Chondrocyte (in vitro differentiated cells): ENCODE measurements around the gene UBL5. TPM values are rescaled to one million over a fixed set of nuclear protein-coding genes. Genes with fewer than 3 reads are reported as not detected.
"Not testable (repeated sequence)": the region's sequence is repeated elsewhere in the genome, so short reads cannot be mapped to it uniquely, and the experiment has no call there.

Experiments used
- DNase-seq: peaks from one replicate; pipeline ENCODE4 v3.0.0; 2021; ENCODE audit warnings: mixed read lengths, low spot score
- H3K27ac Mint-ChIP-seq: one replicate; pipeline ENCODE4 v1.8.0; 2021; ENCODE audit warnings: mild to moderate bottlenecking, moderate library complexity, mixed read lengths; ENCODE audit not compliant: unreplicated experiment
- H3K27me3 Mint-ChIP-seq: 2 replicates; pipeline ENCODE4 v1.8.0; 2021; ENCODE audit warnings: low read depth, mixed read lengths
- H3K36me3 Mint-ChIP-seq: 2 replicates; pipeline ENCODE4 v1.8.0; 2021; ENCODE audit warnings: low read depth, mixed read lengths
- H3K4me1 Mint-ChIP-seq: 2 replicates; pipeline ENCODE4 v1.8.0; 2021; ENCODE audit warnings: low read depth, mild to moderate bottlenecking, mixed read lengths
- H3K4me3 Mint-ChIP-seq: one replicate; pipeline ENCODE4 v1.8.0; 2021; ENCODE audit warnings: mild to moderate bottlenecking, moderate library complexity, mixed read lengths; ENCODE audit not compliant: unreplicated experiment
- H3K9me3 Mint-ChIP-seq: 2 replicates; pipeline ENCODE4 v1.8.0; 2021; ENCODE audit warnings: low read depth, mixed read lengths
- total RNA-seq: library from RNA; stranded (reverse); gene quantifications from 3 replicates; pipeline ENCODE4 v1.2.1, GENCODE V29; 2021
- TF ChIP-seq, protein P1 (sequence below): fragments of 200-600 bp; sonication (generic); IDR thresholded peaks from 2 replicates; pipeline ENCODE4 v1.5.0; 2021; ENCODE audit warnings: antibody characterized with exemption, mild to moderate bottlenecking, moderate library complexity

Gene UBL5
- total RNA-seq, 1 donor from 2014 or later = 265 TPM

DNA sequence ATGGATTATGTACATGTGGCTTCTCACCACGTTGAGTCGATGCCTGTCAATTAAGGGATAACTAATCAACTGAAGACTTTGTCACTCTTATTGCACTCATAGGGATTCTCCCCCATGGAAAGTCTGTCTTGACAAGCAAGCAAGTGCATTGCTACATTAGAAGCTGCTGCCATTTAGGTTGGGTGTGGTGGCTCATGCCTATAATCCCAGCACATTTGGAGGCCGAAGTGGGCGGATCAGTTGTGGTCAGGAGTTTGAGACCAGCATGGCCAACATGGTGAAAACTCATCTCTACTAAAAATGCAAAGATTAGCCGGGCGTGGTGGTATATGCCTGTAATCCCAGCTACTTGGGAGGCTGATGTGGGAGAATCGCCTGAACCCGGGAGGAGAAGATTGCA is 40.9 kb upstream of the UBL5 start:
- peaks cover 34% of the 10 kb centered on the region for H3K4me1 Mint-ChIP-seq
- H3K27me3 Mint-ChIP-seq = no peaks in the 10 kb centered on the region
- H3K4me3 Mint-ChIP-seq = peak overlapping the region; percentile 53
- no peak for DNase-seq
- TF ChIP-seq, protein P1, sequence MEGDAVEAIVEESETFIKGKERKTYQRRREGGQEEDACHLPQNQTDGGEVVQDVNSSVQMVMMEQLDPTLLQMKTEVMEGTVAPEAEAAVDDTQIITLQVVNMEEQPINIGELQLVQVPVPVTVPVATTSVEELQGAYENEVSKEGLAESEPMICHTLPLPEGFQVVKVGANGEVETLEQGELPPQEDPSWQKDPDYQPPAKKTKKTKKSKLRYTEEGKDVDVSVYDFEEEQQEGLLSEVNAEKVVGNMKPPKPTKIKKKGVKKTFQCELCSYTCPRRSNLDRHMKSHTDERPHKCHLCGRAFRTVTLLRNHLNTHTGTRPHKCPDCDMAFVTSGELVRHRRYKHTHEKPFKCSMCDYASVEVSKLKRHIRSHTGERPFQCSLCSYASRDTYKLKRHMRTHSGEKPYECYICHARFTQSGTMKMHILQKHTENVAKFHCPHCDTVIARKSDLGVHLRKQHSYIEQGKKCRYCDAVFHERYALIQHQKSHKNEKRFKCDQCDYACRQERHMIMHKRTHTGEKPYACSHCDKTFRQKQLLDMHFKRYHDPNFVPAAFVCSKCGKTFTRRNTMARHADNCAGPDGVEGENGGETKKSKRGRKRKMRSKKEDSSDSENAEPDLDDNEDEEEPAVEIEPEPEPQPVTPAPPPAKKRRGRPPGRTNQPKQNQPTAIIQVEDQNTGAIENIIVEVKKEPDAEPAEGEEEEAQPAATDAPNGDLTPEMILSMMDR = no peak
- H3K27ac Mint-ChIP-seq = no peak overlapping the region
- no peaks in the 10 kb centered on the region for H3K36me3 Mint-ChIP-seq
- H3K9me3 Mint-ChIP-seq = no peaks in the 10 kb centered on the region

DNA sequence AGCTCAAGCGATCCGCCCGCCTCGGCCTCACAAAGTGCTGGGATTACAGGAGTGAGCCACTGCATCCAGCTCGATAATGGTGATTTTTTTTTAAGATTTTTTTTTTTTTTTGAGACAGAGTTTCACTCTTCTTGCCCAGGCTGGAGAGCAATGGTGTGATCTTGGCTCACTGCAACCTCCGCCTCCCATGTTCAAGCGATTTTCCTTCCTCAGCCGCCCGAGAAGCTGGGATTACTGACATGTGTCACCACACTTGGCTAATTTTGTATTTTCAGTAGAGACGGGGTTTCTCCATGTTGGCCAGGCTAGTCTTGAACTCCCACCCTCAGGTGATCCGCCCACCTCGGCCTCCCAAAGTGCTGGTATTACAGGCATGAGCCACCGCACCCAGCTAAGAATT is 39.1 kb upstream of the UBL5 start:
- not testable (repeated sequence) for H3K27ac Mint-ChIP-seq, H3K9me3 Mint-ChIP-seq, H3K4me3 Mint-ChIP-seq, H3K36me3 Mint-ChIP-seq, H3K27me3 Mint-ChIP-seq, DNase-seq
- peaks cover 34% of the 10 kb centered on the region for H3K4me1 Mint-ChIP-seq

DNA sequence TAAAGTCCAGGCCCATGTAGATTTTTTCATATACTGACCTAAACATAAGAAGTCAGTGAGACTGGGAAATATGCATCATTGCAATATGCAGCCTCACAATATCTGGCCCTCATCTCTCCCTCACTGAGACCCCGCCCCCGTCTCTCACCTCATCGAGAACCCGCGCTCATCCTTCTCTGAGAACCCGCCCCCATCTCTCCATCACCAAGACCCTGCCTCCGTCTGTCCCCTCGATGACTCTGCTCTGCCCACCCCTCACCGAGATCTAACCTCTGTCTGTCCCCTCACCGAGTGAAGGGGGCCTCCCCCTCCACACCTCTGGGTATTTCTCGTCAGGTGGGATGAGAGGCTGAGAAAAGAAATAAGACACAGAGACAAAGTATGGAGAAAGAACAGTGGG is 38.7 kb upstream of the UBL5 start:
- Mint-ChIP-seq H3K27me3 (no peaks in the 10 kb centered on the region), H3K27ac (no peak overlapping the region), H3K36me3 (no peaks in the 10 kb centered on the region), H3K4me1 (peaks cover 34% of the 10 kb centered on the region), H3K4me3 (no peak overlapping the region), H3K9me3 (no peaks in the 10 kb centered on the region)
- TF ChIP-seq, protein P1 = no peak
- no peak for DNase-seq

DNA sequence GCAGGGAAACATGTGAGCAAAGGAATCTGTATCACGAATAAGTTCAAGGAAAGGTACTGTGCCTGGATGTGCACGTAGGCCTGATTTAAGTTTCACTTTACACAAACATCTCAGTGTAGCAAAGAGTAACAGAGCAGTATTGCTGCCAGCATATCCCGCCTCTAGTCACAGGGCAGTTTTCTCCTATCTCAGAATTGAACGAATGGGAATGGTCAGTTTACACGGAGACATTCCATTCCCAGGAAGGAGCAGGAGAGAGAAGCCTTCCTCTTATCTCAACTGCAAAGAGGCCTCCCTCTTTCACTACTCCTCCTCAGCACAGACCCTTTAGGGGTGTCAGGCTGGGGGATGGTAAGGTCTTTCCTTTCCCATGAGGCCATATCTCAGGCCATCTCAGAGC is 38.1 kb upstream of the UBL5 start:
- H3K36me3 Mint-ChIP-seq, DNase-seq, H3K4me3 Mint-ChIP-seq, H3K27ac Mint-ChIP-seq, H3K27me3 Mint-ChIP-seq, H3K9me3 Mint-ChIP-seq: not testable (repeated sequence)
- peaks cover 29% of the 10 kb centered on the region for H3K4me1 Mint-ChIP-seq

DNA sequence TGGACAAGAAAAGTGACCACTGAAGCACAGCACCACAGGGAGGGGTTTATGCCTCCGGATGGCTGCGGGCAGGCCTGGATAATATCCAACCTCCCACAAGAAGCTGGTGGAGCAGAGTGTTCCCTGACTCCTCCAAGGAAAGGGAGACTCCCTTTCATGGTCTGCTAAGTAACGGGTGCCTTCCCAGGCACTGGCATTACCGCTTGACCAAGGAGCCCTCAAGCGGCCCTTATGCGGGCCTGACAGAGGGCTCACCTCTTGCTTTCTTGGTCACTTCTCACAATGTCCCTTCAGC is 36.7 kb upstream of the UBL5 start:
- Mint-ChIP-seq H3K27ac (peak overlapping the region; percentile 22), H3K4me1 (peaks cover 23% of the 10 kb centered on the region)
- not testable (repeated sequence) for H3K9me3 Mint-ChIP-seq, DNase-seq, H3K36me3 Mint-ChIP-seq, H3K27me3 Mint-ChIP-seq, H3K4me3 Mint-ChIP-seq

DNA sequence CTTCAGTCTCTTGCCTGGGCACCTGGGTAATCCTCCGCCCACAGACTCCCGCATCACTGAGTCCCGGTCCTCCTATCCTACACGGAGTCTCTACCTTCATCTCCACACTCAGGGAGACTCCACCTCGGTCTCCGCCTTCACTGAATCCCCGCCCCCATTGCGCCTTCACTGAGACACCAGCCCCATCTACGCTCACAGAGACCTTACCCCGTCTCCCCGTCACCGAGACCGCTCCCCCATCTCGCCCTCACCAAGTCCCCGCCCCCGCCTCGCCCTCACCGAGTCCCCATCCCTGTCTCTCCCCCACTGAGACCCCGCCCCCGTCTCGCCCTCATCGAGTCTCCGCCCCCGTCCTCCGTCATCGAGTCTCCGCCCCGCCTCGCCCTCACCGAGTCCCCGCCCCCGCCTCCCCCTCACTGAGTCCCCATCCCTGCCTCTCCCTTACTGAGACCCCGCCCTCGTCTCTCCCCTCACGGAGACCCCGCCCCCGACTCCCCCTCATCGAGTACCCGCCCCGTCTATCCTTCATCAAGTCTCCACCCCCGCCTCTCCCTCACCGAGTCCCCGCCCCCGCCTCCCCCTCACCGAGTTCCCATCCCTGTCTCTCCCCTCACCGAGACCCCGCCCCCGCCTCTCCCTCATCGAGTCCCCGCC is 36.0 kb upstream of the UBL5 start:
- H3K4me3 Mint-ChIP-seq = peak overlapping the region; percentile 90
- peak overlapping the region; percentile 98 for H3K27ac Mint-ChIP-seq
- no peaks in the 10 kb centered on the region for H3K9me3 Mint-ChIP-seq
- H3K36me3 Mint-ChIP-seq = no peaks in the 10 kb centered on the region
- TF ChIP-seq, protein P1 = no peak
- peak; percentile 97 for DNase-seq
- peaks cover 27% of the 10 kb centered on the region for H3K4me1 Mint-ChIP-seq
- H3K27me3 Mint-ChIP-seq = no peaks in the 10 kb centered on the region
